CD14-positive monocyte (primary cell): ENCODE results near the gene CFAP70. TPM values are rescaled to one million over a fixed set of nuclear protein-coding genes. Genes with fewer than 3 reads are reported as not detected.

Source experiments
- DNase-seq, 3 donors: peaks; one replicate each; pipeline ENCODE4 v3.0.0-alpha.2; 2011 to 2022
- H2AFZ ChIP-seq: 2 replicates; pipeline ENCODE4 v1.6.0; 2012; ENCODE audit warnings: mild to moderate bottlenecking, low read depth, low read length, inconsistent platforms; ENCODE audit not compliant: insufficient read depth, poor library complexity, severe bottlenecking
- H3K27ac ChIP-seq, 2 donors: 1 replicate in 1 of 2; 2 replicates in 1 of 2; pipeline ENCODE4 v1.5.1; 2012 to 2013; ENCODE audit warnings: low read length in 2 of 2, control low read depth in 1 of 2, inconsistent platforms in 1 of 2, low read depth in 1 of 2, mild to moderate bottlenecking in 1 of 2
- H3K27me3 ChIP-seq, 2 donors: one replicate each; pipeline versions ENCODE4 v1.6.0 to v1.6.1; 2011 to 2013; ENCODE audit warnings: low read length in 2 of 2; ENCODE audit not compliant: control insufficient read depth in 2 of 2, insufficient read depth in 2 of 2
- H3K36me3 ChIP-seq, 2 donors: replicated peaks in 1 of 2; 1 replicate in 1 of 2; 2 replicates in 1 of 2; pipeline versions ENCODE4 v1.5.1 to v1.6.1; 2012 to 2013; ENCODE audit warnings: low read length in 2 of 2, control low read depth in 1 of 2, inconsistent platforms in 1 of 2, mild to moderate bottlenecking in 1 of 2; ENCODE audit not compliant: insufficient read depth in 2 of 2, control insufficient read depth in 1 of 2
- H3K4me1 ChIP-seq, 2 donors: 1 replicate in 1 of 2; 2 replicates in 1 of 2; pipeline versions ENCODE4 v1.5.1 to v1.6.1; 2012 to 2013; ENCODE audit warnings: low read length in 2 of 2, control low read depth in 1 of 2, inconsistent platforms in 1 of 2, mild to moderate bottlenecking in 1 of 2, moderate library complexity in 1 of 2; ENCODE audit not compliant: insufficient read depth in 2 of 2, control insufficient read depth in 1 of 2
- H3K4me2 ChIP-seq: replicated peaks from 2 replicates; pipeline ENCODE3; 2012; ENCODE audit warnings: low read length, moderate library complexity, mild to moderate bottlenecking; ENCODE audit not compliant: poor library complexity, severe bottlenecking; ENCODE audit errors: extremely low read depth
- H3K4me3 ChIP-seq, 3 experiments: fragments of 200-600 bp in 1 of 3; sonication (generic) in 1 of 3; replicated peaks in 1 of 3; 1 replicate in 2 of 3; 2 replicates in 1 of 3; pipeline ENCODE4 v1.5.1; 2011 to 2013; ENCODE audit warnings: low read length in 3 of 3, mild to moderate bottlenecking in 3 of 3, control low read depth in 2 of 3, low read depth in 2 of 3, inconsistent platforms in 1 of 3, moderate library complexity in 1 of 3
- H3K79me2 ChIP-seq: 2 replicates; pipeline ENCODE4 v1.6.0; 2012; ENCODE audit warnings: mild to moderate bottlenecking, control low read depth, inconsistent platforms, low read length, moderate library complexity; ENCODE audit not compliant: insufficient read depth
- H3K9ac ChIP-seq: 2 replicates; pipeline ENCODE4 v1.6.0; 2017; ENCODE audit warnings: low read length, mild to moderate bottlenecking; ENCODE audit not compliant: insufficient read depth, poor library complexity, severe bottlenecking
- H3K9me3 ChIP-seq, 2 donors: replicated peaks in 1 of 2; 1 replicate in 1 of 2; 2 replicates in 1 of 2; pipeline versions ENCODE4 v1.5.1 to v1.6.1; 2012 to 2013; ENCODE audit warnings: low read length in 2 of 2, control low read depth in 1 of 2; ENCODE audit not compliant: control insufficient read depth in 1 of 2, insufficient read depth in 1 of 2
- H4K20me1 ChIP-seq: 2 replicates; pipeline ENCODE4 v1.6.0; 2012; ENCODE audit warnings: mild to moderate bottlenecking, low read length, control low read depth, moderate library complexity; ENCODE audit not compliant: insufficient read depth
- H3K27ac Mint-ChIP-seq, 7 donors: one replicate each; pipeline ENCODE4 v1.8.0; 2020; ENCODE audit warnings: mild to moderate bottlenecking in 7 of 7, mixed read lengths in 7 of 7, moderate library complexity in 6 of 7, inconsistent platforms in 2 of 7
- H3K27me3 Mint-ChIP-seq, 3 donors: one replicate each; pipeline ENCODE4 v1.8.0; 2021 to 2022; ENCODE audit warnings: low read depth in 3 of 3, mild to moderate bottlenecking in 3 of 3, mixed read lengths in 3 of 3, moderate library complexity in 3 of 3, inconsistent platforms in 1 of 3
- H3K36me3 Mint-ChIP-seq, 2 donors: one replicate each; pipeline ENCODE4 v1.8.0; 2020; ENCODE audit warnings: mixed read lengths in 2 of 2, inconsistent platforms in 1 of 2, mild to moderate bottlenecking in 1 of 2
- H3K4me1 Mint-ChIP-seq: one replicate; pipeline ENCODE4 v1.8.0; 2020; ENCODE audit warnings: mild to moderate bottlenecking, mixed read lengths
- H3K4me3 Mint-ChIP-seq, 2 donors: one replicate each; pipeline ENCODE4 v1.8.0; 2020; ENCODE audit warnings: mild to moderate bottlenecking in 2 of 2, mixed read lengths in 2 of 2, moderate library complexity in 1 of 2
- H3K9me3 Mint-ChIP-seq, 7 donors: one replicate each; pipeline ENCODE4 v1.8.0; 2020 to 2022; ENCODE audit warnings: mixed read lengths in 7 of 7, mild to moderate bottlenecking in 6 of 7, moderate library complexity in 6 of 7, inconsistent platforms in 2 of 7
- CTCF ChIP-seq: fragments of 200-600 bp; IDR thresholded peaks from one replicate; pipeline ENCODE4 v1.8.0; 2022; ENCODE audit warnings: antibody characterized with exemption, mild to moderate bottlenecking
- WGBS: methylation state at CpG from one replicate; pipeline ENCODE4 v1.1.5; 2013; ENCODE audit warnings: missing lambda C conversion rate; ENCODE audit not compliant: insufficient coverage; 5-methylcytosine and 5-hydroxymethylcytosine counted together
- intact Hi-C, 2 donors: fragments of 100-400 bp; cut with micrococcal nuclease; formaldehyde crosslinking; loops; one replicate each; pipeline versions ENCODE4 v1.15.0 to v1.15.1; 2023
- polyA plus RNA-seq, 3 donors: library from polyadenylated mRNA; depleted of rRNA in 1 of 3; unstranded in 2 of 3; stranded (reverse) in 1 of 3; fragments of 300-500 nt in 2 of 3; fragments of >200 nt in 1 of 3; fragmentation: Illumina TruSeq in 2 of 3; gene quantifications; 1 replicate in 2 of 3; 2 replicates in 1 of 3; pipeline ENCODE4 v1.2.3, GENCODE V29; 2012 to 2021

Gene CFAP70
- polyA plus RNA-seq, 3 donors: 0.13 to 1.1 TPM; not detected in 1

GRCh38 chr10:73289958-73290357 lies 68.7 kb downstream of the CFAP70 start:
- Mint-ChIP-seq H3K36me3 (no peaks in the 10 kb centered on the region), H3K4me1 (peaks cover 4% of the 10 kb centered on the region), H3K4me3 (no peak overlapping the region), H3K27me3 (peaks cover 0 to 3% (median 2%) of the 10 kb centered on the region in 3 donors), H3K9me3 (peaks cover 0 to 6% (median 3%) of the 10 kb centered on the region in 7 donors), H3K27ac (no peak overlapping the region)
- intact Hi-C loops: no loop called here
- Histone ChIP-seq H3K79me2 (no peaks in the 10 kb centered on the region), H3K27me3 (no peaks in the 10 kb centered on the region), H3K4me2 (no peak overlapping the region), H3K36me3 (no peaks in the 10 kb centered on the region), H3K9ac (no peak overlapping the region), H4K20me1 (no peaks in the 10 kb centered on the region), H3K4me1 (no peaks in the 10 kb centered on the region), H3K9me3 (no peaks in the 10 kb centered on the region), H2AFZ (no peak overlapping the region), H3K27ac (no peak overlapping the region), H3K4me3 (no peak overlapping the region)
- no peak for TF ChIP-seq CTCF
- no peak for DNase-seq
- no CpG with 5 or more reads among the region's 1 CpG for WGBS

- Mint-ChIP-seq H3K9me3 (peaks cover 0 to 6% (median 3%) of the 10 kb centered on the region in 7 donors), H3K4me3 (no peak overlapping the region), H3K27me3 (peaks cover 0 to 2% (median 0%) of the 10 kb centered on the region in 3 donors), H3K36me3 (no peaks in the 10 kb centered on the region), H3K27ac (peak overlapping the region in 5 of 7 donors; percentile 12 to 75 (median 22)), H3K4me1 (peaks cover 4% of the 10 kb centered on the region)
- no peak overlapping the region for H3K4me2 ChIP-seq
- no peaks in the 10 kb centered on the region for H3K36me3 ChIP-seq
- WGBS: no CpG with 5 or more reads among the region's 1 CpG
- intact Hi-C loops: no loop called here
- H3K79me2 ChIP-seq: no peaks in the 10 kb centered on the region
- no peak overlapping the region for H3K27ac ChIP-seq
- H4K20me1 ChIP-seq: no peaks in the 10 kb centered on the region
- no peak overlapping the region for H2AFZ ChIP-seq
- H3K9ac ChIP-seq: no peak overlapping the region
- H3K4me3 ChIP-seq: no peak overlapping the region
- TF ChIP-seq CTCF: no peak
- H3K27me3 ChIP-seq: no peaks in the 10 kb centered on the region
- H3K9me3 ChIP-seq: no peaks in the 10 kb centered on the region
- no peaks in the 10 kb centered on the region for H3K4me1 ChIP-seq
- DNase-seq: peak; percentile 24 to 47 (median 29)
Observed at GRCh38 chr10:73287441-73287840, 71.2 kb downstream of the CFAP70 start.
